Muscle of arm (tissue), 12 donors: ENCODE measurements around the gene CPVL. TPM values are rescaled to one million over a fixed set of nuclear protein-coding genes. Genes with fewer than 3 reads are reported as not detected.
"Not testable (repeated sequence)": the region's sequence is repeated elsewhere in the genome, so short reads cannot be mapped to it uniquely, and the experiment has no call there.

Experiments used
- DNase-seq: peaks from one replicate; pipeline ENCODE4 v3.0.0-alpha.2; 2013
- polyA plus RNA-seq, 12 donors: library from polyadenylated mRNA; unstranded; fragments of 120-200 nt; gene quantifications; one replicate each; pipeline ENCODE4 v1.2.1, GENCODE V29; 2013; ENCODE audit not compliant: insufficient read length in 12 of 12

The CPVL gene
- polyA plus RNA-seq, 12 donors: 17.0 to 53.2 (median 28.4) TPM; not detected in 1

DNA sequence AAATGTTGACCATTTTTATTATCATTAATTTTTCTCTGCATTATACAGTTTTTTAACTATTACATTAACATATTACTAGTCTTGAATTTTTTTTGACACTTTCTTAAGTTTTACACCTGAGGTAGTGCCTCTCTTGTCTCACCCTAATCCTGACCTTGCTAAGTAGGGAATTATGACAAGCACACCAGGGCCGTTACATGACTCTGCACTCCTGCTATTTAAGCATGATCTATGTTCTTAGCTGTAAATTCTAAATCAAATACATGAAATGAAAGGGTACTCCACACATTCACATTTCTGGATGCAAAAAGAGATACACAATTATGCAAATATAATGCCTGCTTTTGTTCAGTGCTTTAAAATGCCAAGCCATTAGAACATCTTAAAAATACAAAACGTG lies 23.6 kb downstream of the CPVL start:
- DNase-seq: no peak

GRCh38 chr7:29122081-29122480 lies 24.3 kb downstream of the CPVL start:
- DNase-seq: no peak

- no peak for DNase-seq
Measured at GRCh38 chr7:29120955-29121354, 25.4 kb downstream of the CPVL start.

DNA sequence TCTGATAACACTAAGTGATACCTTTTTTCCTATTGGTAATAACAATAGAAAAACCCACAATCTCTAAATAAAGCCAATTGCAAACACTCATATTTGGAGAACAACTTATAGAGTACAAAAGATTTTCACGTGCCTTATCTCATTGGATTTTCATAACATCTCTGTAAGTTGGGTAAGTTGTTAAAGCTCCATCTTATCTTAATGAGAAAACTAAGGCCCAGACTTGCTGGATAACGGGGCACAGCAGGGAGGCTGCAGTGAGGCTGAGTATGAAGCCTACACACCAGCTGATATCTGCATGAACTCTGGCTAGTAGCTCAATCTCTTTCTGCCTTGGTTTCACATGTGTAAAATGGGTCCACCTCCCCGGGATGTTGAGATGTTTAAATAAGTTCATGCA lies 26.8 kb downstream of the CPVL start:
- no peak for DNase-seq

GRCh38 chr7:29116361-29117200 lies 29.8 kb downstream of the CPVL start:
- no peak for DNase-seq

DNA sequence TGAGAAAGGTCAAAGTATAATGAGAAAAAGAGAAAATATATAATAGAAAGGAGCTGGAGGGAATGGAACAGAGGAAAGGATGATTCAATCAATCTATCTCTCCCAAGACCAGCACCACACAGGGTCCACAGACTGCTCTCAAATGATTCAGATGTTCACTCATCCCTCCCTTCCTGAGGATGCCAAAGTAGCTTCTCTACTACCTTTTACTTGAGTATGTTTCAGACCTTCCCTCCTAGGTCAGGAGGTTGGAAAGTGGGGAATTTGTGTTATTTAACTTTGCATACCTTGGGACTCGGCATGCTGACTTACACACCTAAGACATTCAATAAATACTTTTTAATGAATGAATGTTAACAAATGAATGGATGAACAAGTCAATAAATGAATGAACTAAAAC lies 30.6 kb downstream of the CPVL start:
- no peak for DNase-seq

DNA sequence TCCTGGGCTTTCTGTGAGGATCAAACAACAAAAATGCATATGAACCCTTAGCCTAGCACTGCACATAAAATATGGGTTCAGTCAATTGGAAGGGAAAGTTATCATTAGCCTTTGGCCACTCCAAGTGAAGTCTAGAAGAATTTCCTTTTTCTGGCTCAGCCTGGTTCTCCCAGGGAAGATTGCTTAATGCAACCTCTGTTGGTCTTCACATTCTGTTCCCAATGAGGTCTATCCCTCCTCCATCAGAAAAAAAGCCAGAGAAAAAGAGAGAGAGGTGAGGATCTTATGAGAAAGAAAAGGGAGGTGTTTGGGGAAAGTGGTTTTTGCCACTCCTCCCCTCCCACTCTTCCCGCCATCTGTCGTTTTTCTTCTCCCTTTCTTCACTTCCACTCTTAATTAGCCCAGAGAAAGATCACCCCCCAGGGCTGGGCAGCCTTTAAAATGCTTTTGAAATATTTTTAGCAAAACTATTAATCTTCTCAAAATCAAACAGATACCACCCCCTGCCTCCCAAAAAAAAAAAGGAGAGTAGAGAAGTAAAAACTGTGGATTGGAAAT lies 31.1 kb downstream of the CPVL start:
- no peak for DNase-seq

DNA sequence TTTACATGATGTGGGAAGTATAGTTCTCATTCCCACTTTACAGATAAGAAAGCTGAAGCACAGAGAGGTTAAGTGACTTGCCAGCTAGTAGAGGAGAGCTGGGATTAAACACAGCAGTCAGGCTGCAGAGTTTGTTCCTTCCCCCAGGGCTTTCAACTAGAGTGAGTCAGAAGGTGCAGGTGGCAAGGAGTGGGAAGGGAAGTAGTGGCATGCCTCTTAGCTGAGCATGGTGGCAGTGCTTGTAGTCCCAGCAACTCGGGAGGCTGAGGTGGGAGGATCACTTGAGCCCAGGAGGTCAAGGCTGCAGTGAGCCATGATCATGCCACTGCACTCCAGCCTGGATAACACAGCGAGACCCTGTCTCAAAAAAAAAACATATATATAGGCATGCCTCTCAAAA lies 32.1 kb downstream of the CPVL start:
- not testable (repeated sequence) for DNase-seq

DNA sequence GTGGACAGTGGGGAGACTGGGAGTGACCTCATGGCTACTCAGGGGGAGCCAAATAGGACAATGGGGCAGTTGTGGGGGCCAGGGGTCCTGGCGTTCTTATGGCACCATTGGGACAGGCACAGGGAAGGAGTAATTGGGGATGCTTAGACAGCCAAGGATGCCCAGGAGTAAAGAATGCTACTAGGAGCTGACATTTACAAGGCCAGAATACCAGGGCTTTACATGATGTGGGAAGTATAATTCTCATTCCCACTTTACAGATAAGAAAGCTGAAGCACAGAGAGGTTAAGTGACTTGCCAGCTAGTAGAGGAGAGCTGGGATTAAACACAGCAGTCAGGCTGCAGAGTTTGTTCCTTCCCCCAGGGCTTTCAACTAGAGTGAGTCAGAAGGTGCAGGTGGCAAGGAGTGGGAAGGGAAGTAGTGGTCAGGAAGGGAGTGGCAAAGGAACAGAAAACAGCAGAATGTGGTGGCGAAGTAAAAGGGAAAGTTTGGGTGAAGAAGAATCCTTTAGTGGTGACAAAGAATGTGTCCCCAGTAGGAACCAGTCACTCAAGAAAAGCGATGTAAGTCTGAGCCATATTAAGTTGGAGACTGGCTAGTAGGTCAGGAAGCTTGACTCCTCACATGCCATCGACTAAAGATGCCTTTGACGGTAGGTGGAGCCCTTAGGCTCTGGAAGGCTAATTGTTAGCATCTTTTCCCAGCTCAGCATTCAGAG lies 32.8 kb downstream of the CPVL start:
- no peak for DNase-seq

DNA sequence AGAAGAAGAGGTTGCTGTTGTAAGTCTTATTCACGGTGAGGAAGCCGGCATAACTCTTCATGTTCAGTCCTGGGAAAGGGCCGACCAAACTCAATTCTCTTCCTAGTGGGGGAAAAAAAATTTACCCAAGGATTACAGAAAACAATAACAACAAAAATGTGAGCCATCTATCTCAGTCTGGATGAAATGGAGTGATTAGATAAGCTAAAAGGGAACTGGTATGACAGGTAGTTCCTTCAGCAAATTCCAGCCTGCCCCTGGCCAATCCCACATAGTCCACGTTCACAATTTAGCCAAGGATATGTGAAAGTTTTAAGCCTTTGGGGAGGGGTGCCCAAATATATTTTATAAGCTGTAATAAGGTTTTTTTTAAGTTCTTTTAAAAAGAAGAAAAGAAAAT lies 33.6 kb downstream of the CPVL start:
- DNase-seq: no peak

GRCh38 chr7:29109899-29110298 lies 36.4 kb downstream of the CPVL start:
- DNase-seq: no peak

DNA sequence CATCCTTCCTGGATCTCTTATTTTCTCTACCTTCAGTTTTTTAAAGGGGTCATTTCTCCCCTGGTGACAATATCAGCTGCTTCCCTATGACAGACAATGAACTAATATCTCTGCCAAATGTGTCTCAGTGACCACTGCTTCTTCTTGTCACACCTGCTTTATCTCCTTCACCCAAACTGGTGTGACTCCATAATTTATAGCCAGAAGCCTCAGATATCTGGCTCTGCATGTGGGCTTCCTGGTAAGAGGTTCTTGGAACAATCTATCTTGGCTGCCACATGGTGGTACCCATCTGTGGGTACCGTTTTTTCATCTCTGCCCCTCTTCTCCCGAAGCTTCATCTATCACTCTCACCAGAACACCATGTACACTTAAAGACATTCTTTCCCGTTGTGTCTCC lies 37.0 kb downstream of the CPVL start:
- DNase-seq: no peak

GRCh38 chr7:29107056-29107455 lies 39.3 kb downstream of the CPVL start:
- DNase-seq: no peak

- DNase-seq: no peak
Measured at GRCh38 chr7:29106669-29106988, 39.7 kb downstream of the CPVL start.

DNA sequence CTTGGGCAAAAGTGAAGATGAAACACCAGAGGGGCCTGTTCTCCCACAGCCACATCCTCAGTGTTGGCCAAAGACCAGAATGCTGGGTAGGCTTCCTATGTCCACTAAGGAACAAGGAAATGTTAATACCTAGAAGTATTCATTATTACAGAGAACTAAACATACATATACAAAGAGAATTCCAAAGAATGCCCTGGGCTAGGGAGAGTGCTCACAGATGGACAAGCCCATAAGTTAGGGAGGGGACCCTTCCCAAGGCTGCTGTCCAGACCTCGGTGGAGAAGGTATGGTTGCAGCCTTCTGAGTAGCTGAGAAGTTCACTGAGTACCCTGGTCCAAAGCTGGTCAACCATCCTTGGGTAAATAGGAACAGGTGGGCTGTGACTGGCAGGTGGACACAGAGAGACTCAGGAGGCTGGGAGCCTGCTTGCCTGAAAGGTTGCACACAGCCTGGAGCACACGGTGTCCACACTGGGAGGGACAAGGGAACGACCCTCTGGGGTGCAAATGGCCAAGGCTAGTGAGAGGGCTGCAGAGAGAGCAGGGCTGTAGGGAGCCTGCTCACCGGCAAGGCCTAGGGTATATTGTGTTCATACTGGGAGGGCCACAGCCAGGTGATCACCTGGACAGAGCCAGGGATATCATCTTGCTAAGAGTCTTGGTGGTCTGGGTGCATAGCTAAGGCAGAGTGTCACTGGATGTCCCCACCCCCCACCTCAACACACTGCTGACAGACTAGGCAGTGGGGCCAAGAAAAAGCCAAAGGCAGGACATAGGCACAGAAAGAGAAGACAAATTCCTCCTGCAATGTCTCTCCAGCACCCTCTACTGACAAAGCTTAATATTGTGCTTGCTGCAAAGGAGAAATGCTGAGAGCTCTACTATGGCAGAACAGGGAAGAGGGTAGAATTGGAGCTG lies 40.3 kb downstream of the CPVL start:
- DNase-seq: peak; percentile 85

GRCh38 chr7:29105191-29105590 lies 41.1 kb downstream of the CPVL start:
- DNase-seq: no peak

GRCh38 chr7:29102558-29103151 lies 43.7 kb downstream of the CPVL start:
- DNase-seq: peak; percentile 83

DNA sequence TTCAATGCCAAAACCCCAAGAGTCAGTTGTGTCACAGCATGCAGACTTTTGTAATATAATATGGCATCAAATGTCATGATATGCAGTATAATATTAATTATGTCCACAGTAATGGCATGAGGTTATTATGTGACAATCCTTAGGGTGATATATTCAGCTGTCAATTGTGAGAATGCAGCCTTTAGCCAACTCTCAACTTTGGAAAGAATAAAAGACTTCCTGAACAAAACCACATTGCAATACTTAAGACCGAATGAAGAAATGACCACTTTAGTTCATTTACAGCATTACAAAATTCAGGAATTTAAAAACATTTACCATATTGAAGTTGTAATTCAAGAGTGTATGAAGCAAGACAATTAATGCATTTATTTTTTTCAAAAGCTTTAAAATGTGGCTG lies 45.4 kb downstream of the CPVL start:
- no peak for DNase-seq

DNA sequence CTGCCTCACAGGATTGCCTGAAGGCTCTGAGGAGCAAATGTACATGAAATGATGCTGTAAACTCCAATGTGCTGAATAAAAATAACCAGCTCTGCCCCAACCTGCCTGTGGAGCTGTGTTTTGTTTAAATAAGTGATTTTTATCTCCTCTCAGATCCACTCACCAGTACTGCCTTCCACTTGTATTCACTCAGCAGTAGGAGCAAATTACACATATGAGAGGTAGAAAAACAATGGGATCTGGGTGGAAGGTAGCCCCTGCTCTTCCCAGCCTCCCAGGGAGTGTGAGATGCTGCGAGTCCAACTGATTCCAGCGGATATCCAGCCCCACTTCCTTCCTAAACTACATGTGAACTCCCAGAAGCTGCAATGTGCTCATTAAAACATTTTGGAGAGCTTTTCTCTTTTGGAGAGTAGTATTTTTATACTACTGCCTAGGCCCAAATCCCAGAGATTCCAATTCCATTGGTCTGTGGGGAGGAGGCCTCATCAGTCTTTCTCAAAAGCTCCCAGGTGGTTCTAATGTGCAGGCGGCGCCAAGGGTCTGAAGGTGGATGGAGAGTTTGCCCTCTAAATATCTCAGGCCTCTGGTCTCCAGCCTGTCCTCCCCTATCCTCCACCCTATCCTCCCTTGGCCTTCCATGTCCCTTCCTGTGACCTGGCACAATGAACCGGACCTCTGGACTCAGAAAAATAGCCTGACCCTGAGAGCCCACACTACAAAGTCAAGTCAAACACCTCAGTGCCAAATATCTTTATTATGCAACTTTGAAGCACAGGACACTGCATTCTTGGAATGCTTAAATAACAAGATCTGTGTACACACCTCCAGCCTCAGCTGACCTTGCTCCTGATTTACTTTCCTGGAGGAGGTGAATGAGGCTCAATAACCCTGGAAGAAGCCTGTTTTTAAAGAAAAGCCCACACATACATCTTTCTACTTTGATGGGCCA lies 46.2 kb downstream of the CPVL start:
- DNase-seq: no peak

GRCh38 chr7:29096446-29096730 lies 49.9 kb downstream of the CPVL start:
- no peak for DNase-seq
